ENCODE data around the gene PIGZ. TPM values are rescaled to one million over a fixed set of nuclear protein-coding genes. Genes with fewer than 3 reads are reported as not detected.

Gene PIGZ
- total RNA-seq, 1 donor from 2014 or later = 2.0 TPM

DNA sequence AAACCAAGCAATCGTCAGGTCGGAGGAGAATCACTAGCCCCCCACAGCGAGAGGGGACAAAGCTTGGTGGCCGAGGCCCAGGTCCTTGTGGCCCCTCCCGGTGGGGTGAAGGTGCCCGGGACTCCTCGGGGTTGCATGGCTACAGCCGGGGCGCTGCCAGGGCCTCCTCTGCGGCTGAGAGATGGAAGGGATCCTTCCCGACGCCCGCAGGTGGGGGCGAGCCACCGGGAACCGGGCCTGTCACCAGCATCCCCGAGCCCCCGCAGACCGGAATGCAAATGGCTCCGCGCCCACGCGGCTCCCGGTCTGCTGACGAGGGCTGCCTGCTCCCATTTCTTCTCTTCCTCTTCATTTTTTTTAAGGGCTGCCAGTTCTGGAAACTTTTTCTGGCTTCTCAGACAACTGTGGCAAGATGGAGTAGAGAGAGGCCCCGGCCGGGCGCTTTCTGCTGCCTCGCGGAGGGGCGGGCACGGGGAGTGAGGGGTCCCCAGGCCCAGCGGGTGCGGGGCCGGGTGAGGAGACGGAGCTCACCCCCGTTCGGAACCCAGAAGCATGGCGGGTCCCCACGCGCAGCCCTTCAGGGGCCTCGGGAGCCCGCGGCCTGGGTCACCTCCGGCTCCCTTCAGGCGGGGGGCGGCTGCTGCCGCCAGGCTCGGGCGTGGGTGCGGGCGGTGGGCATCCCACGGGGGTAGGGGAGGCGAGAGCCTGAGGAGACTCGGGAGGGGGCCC lies 33.5 kb upstream of the PIGZ start:
- no peak for DNase-seq (ENCODE audit: low read depth in 2 of 2)

DNA sequence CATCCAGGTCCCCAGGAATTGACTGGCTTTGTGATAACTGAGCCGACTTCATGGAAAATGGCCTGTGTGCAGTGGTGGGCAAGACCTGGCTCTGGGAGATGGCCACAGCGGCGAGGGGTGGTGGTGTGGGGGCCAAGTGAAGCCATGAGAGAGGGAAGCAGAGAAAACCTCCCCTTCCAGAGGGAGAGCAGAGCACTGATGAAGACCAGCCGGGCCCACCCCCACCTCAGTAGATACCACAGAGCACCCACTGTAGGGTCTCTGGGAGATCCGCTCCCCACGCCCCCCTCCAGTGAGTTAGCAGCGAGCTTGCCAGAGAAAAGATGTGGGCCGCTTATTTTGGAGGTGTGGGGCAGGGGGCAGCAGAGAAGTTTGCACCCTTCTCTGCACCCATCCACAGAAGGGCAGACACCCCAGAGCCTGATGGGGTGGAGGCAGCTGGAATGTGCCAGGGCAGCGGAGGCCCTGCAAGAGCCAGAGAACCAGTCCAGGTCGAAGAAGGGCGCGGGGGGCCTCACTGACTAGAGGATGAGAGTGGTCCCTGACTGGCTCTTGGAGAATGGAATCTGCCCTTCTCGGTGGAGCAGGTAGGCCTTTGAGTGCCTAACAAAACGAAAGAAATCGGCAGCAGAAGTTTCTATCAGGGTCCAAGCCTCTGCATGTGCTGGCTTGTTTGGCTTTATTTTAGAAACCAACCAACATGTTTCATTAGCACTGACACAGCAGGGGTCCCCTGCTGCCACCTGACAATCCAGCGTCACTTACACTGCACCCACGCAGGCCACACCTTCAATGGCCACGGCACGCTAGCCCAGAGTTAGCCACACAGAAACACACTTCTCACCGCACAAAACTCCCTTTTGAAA lies 32.7 kb upstream of the PIGZ start:
- DNase-seq (ENCODE audit: low read depth in 2 of 2) = no peak

DNA sequence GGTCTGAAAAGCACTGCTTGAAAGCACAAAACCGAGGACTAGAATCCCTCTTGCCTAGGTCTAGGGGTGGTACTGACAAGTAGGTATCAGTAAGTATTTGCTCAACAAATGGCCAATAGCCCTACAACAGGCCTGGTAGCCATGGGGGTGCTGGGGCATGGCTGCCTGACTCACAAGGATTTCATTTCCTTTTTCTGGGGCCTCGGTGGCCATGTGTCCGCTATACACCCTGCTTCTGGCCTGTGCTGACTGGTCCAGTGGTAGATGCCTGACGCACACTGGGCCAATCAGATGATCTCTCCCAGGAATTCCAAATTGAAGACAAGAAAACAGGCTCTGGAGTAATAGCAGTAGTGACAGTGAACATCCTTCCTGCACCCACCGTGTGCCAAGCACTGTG lies 31.6 kb upstream of the PIGZ start:
- DNase-seq (ENCODE audit: low read depth in 2 of 2) = peak in 1 of 2 donors; percentile 62

DNA sequence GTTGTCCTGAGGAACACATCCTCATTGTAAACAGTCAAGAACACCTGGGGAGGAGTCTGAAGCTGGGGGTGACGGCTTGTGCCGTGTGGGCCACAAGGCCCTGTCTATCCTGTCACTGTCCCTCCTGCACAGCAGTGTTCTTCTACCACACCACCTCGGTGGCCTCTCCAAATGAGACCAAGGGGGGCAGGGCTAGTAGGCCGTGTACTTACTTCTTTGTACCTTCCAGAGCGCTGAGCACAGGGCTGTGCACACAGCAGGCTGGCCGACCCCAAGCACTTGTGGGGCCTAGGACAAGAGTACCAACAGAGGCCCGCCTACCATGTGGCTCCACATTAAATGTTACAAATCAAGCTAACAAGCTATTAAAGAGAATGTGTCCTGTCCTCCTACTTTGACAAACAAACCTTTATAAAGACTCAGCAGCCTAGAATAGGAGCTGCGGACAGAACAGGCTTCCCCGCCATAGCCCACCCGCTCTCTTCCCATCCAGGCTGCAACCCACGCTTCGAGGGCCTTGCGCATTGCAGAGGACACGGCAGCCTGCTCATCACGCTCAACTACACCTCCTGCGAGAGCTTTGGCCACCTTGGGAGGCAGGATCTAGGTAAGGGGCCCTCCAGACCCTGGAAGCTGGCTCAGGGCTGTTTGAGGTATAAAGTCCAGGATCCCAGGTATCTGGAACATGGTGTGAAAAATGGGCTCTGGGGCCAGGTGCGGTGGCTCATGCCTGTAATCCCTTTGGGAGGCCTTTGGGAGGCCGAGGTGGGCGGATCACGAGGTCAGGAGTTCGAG lies 30.5 kb upstream of the PIGZ start:
- DNase-seq (ENCODE audit: low read depth in 2 of 2) = no peak

DNA sequence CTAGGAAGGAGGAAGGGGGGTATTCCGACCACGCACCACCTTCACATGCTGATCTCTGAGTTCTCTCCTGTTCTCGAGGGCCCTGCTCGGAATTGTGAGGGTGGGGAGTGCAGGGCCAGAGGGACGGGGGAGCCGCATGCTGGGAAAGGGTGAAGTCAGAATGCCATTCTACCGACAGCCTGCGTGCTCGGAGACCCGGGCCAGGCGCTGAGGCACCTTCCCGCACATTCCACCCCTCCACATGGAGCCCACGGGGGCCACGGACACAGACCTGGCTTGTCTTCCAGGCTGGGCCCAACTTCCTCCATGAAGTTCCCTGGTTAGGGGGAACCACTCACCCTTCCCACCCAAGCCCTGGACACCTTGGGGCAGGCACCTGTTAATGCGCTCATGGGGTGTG lies 28.7 kb upstream of the PIGZ start:
- no peak for DNase-seq (ENCODE audit: low read depth in 2 of 2)

DNA sequence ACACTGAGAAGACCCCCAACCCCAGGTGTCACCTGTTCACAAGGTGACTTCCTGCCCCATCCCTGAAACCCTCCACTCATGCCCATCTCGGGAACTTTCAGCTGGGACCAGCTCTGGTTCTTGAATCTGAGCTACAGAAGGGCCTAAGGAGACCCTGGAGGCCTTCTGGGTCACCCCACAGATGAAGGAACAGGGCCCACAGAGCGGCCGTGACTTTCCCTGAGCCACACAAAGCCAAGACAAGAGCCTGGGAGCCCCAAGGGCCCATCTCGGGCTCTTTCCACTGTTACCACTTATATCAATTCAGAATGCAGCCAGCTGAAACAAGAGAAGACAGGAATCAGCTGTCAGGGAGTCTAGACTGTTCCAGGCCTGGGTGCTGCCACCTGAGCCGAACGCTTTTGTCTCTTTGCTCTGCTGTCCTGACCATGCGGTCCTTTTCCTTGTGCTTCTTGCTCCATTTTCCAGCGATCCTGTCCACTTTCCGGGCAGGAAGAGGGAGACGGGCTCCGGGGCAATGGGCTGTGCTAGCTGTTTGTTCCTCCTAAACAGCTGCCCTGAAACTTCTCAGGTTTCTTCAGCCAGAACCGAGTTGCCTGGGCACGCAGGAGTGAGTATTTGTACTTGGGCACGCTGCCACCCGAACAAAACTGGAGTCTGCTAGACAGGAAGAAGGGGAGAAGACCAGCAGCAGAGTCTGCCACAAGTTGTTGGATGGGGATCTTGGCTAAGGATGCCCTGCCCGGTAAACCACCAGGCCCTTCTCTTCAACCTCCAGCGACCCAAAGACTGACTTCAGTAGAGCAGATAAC lies 28.0 kb upstream of the PIGZ start:
- no peak for DNase-seq (ENCODE audit: low read depth in 2 of 2)

DNA sequence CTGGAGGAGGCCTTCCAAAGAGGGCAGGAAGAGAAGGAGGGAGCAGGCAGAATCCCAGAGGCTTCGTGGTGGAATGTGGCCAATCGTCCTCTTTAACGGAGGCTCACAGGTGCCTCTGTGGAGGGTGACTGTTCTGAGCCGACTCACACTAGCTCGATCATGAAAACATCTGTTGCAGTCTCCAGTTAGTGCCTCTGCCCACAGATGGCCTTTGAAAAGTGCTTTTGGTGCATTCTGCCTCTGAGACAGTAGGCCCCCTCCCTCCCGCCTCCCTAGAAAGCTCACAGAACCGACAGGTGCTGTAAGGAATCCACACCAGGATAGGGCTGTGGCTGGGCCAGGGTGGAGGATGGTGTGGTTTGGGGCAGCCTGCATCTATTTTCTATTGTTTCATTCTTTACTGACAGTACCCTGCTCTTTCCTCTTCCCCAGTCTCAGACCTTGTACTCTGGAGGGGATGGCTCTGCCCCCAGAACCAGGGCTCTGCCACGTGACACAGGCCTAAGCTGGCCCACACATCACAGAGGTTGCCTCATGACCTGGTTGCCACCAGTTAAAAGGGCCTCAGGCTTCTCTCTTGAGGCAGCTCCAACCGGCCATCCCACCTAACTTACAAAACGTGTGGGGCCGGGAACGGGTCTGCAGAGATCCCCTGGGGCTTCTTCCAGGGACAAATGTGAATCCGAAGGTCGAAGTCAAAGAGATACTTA lies 27.2 kb upstream of the PIGZ start:
- no peak for DNase-seq (ENCODE audit: low read depth in 2 of 2)

DNA sequence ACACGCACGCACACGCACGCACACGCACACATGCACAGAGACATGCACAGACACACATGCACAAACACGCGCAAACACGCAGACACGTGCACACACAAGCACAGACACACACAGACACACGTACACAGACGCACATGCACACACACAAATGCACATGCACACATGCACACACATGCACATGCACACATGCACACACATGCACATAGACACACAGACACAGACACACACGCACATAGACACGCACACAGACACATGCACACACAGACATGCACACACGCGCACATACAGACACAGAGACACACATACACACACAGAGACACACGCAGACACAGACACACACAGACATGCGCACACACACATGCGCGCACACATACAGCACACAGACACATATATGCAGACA lies 26.4 kb upstream of the PIGZ start:
- no peak for DNase-seq (ENCODE audit: low read depth in 2 of 2)

DNA sequence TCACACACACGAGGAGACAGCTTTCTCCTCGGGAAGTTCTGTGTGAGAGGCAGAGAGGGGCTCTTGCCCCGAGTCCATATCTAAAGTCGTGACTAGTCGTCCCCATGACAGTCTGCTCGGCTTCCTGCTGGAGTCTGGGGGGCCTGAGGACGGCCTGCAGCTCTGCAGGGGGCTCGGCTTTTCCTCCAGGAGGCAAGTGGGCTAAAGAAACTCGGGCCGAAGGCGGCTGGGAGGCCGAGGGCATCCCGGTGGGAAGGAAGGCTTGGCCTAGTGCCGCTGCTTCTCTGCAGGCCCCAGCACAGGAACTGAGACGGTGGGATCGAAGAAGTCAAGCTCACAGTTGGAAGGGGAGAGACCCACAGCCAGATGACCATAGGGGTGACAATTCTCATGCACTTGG lies 25.4 kb upstream of the PIGZ start:
- DNase-seq (ENCODE audit: low read depth in 2 of 2) = no peak

DNA sequence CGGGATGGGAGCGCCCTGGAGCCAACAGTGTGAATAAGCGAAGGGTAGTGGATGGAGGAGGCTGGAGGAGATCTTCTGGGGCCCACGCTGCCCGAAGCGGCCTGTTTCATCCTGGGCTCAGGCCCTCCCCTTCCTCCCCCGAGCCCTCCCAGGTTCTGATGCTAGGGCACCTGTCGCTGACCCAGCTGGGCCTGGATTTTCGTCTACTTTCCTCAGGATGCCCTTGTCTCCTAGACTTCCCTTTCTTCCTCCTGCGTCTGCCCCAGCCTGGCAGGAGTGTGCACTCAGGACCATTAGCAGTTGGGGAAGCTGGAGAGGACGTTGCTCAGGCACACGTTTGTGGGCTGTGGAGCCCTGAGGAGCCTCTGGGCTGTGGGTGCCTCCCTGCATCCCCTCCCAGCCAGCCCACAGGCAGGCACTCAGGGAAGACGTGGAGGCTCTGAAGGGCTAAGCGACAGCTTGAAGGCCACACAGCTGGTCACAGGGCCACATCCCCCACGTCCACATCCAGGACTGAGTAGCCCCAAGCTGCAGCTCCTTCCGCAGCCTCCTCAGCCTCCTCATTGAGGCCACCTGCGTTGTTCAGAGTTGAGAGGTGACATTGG lies 23.9 kb upstream of the PIGZ start:
- no peak for DNase-seq (ENCODE audit: low read depth in 2 of 2)

DNA sequence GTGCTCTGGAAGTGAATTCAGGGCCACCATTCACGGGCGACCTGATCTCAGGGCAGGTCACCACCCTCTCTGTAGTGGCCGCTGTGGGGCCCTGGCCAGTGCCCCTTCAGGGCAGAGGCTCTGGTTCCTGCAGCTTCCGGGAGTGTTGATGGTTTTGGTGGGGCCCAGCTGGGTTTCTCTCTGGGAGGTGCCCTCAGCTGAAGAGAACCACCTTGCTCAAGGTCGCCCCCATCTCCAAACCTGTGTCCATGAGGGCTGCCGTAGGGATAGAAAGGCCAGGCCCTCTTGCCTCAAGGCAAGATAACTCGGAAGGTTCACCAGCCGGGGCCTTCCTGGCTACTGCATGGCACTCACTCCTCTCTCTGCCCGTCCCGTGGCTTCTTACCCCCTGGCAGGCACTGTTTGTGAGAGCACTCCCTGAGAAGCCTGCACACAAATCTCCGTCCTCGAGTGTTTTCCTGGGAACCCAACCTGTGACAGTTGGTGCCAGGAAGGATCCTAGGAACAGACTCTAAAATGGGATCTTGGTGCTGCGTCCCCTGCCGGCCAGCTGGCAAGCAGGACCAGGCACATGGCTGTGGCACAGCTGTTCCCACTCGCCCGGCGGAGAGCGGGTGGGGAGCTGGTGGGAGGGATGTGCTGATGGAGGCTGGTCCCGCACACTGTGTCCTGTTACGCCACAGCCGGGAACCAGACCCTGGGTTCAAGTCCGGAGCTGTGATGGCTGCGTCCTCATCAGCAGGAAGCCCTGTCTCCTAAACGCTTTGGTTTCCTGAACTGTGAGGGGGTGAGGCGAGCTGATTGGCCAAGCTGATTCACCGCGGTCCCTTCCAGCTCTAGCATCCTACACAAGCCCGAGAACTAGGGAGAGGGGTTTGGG lies 23.2 kb upstream of the PIGZ start:
- no peak for DNase-seq (ENCODE audit: low read depth in 2 of 2)

DNA sequence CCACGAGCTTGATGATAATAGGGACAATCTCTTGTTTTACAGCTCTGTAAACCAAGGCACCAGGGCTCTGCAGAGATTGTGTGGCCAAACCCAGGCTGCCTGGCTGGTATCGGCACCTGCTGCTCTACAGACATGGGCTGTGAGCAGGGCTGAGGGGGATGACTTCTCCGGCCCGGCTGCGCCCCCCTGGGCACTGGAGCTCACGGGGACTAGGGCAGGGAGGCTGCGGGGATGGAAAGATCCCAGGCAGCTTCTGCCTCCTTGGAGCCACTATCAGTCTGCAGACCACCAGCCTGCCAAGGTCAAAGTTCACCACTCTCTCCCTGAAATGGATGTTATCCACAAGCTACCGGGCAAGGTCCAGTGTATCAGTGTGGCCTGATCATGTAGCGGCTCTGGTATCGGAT lies 22.0 kb upstream of the PIGZ start:
- no peak for DNase-seq (ENCODE audit: low read depth in 2 of 2)

DNA sequence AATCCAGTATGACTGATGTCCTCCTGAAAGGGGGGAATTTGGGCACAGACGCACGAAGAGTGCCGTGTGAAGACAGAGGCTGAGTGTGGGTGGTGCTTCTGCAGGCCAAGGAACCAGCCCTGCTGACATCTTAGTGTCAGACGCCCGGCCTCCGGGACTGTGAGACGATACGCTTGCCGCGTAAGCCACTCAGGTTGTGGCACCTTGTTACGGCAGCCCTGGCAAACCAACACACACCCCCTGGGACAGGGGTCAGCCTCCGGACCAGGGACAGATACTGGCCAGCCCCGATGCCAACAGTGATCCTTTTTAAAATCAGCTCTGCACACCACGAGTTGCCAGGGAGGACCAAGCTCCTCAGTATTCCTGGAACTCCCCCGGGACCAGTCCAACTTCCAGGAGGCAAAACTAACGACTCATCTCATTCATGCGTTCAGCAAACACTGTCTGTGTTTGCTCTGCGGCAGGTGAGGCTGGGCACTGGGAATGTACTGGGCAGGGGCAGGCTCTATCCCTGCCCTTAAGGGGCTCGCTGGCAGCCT lies 21.2 kb upstream of the PIGZ start:
- DNase-seq (ENCODE audit: low read depth in 2 of 2) = no peak

DNA sequence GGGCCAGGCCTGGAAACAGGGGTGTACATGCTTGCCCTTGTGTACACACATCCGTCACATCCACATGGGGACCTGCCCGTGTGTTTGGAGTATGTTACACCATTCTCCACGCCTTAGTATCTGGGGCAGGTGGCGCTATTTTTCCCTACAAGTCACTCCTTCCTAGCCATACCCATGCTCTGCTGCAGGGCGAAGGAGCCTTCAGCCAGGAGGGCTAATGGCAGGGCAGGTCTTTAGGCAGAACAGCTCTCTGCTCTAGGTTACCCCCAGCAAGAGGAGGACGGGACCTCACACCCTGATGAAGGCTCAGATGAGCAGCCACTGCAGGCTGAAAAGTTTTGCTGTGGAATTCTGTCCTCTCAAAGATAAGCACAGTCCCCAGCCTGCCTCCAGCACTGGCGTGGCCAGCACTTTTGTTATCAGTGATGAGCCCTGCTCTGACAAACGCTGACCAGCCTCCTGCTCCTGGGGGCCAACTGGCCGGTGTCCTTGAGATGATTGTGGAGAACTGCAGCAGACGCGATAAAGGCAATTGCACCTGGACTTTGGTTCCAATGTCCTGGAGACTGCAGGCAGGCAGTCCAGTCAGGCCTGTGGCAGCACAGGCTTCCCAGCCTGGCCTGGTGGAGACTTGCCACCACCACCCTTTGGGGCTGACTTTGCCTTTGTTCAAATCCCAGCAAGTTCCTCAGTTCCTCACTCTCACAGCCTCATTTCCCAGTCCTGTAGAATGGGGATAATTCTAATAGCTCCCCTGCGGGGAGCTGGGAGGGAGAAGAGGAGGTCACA lies 19.8 kb upstream of the PIGZ start:
- no peak for DNase-seq (ENCODE audit: low read depth in 2 of 2)

DNA sequence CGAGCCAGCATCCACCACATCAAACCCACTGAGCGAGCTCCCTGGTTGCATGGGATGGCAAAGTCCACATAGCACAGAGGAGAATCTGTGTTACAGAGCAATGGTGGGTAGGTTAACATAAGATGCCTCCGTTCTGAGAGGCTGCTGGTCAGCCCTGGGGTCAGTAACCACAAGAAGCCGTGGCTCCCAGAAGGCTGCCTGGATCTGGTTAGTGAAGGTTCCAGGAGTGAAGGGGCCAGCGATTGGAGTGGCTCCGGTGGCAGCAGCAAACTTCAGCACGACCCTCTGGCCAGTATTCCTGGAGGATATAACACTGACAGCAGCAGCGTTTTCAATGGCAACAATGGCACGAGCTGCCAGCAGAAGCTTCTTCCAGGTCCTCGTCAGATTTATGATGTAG lies 18.4 kb upstream of the PIGZ start:
- no peak for DNase-seq (ENCODE audit: low read depth in 2 of 2)

DNA sequence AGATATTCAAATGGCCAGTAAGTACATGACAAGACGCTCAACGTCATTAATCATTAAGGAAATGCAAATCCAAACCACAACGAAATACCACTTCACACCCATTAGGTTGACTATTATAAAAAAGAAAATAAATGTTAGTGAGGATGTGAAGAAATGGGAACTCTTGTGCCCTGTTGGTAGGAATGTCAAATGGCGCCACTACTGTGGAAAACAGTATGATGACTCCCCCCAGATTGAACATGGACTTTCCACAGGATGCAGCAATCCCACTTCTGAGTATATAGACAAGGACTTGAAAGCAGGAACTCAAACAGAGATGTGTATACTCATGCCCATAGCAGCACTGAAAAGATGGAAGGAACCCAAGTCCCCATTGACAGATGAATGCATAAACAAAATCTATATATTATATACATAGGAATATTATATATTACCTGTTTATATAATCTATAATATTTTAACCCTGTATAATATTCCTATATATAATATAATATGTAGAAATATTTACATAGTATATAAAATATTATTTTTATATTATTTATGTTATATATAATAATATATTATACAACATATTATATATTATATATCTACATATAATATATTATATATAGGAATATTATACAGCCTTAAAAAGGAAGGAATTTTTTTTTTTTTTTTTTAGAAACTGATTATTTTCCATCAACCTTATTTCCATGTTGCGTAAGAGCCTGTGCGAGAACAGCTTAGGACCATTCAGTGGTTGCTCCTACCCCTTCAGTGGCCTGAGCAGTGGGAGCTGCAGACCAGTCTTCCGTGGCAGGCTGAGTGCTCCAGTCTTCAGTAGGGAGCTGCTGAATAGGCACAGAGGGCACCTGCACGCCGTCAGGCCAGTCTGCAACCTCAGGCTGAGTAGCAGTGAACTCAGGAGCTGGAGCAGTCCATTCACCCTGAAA lies 17.6 kb upstream of the PIGZ start:
- no peak for DNase-seq (ENCODE audit: low read depth in 2 of 2)

DNA sequence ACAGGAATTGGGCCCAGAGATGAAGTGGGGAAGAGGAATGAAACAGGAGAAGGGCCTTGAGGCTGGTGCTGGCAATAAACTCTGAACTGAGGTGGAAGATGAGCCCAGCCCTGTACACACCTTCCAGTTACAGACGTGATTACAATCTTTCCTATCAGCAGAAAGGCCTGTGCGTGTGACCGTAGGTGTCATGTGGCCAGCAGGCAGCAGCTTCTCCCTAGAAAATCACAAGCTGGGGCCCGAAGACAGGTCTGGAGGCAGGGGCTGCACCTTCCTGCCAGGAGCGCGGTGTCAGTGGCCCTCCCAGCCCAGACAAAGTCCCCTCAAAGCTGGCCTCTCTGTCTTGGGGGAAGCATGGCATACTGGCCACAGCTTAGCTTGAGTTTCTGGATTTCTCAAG lies 16.7 kb upstream of the PIGZ start:
- DNase-seq (ENCODE audit: low read depth in 2 of 2) = no peak
